LNCAP (cell line): Measurements from ENCODE around the gene AMBN.

Source experiments
- CTCF ChIP-seq: fragments of 450-650 bp; IDR thresholded peaks from 2 replicates; pipeline ENCODE4 v1.5.1; 2017; ENCODE audit warnings: mild to moderate bottlenecking

Gene AMBN

GRCh38 chr4:70628444-70628843, 36.4 kb downstream of the AMBN start, which contains the start of gene ENAM:
TSS of gene ENAM (plus strand) at chr4:70628744. CDS start at chr4:70629501, 757 bp downstream.
- no peak for TF ChIP-seq CTCF

- TF ChIP-seq CTCF = no peak
These were observed 37.5 kb downstream of the AMBN start for GRCh38 chr4:70629469-70630090.

- TF ChIP-seq CTCF = no peak
These were observed 38.1 kb downstream of the AMBN start for GRCh38 chr4:70630162-70630561.

- no peak for TF ChIP-seq CTCF
These were observed 40.0 kb downstream of the AMBN start for GRCh38 chr4:70632028-70632427.

- no peak for TF ChIP-seq CTCF
These were observed 42.4 kb downstream of the AMBN start for GRCh38 chr4:70634482-70634881.

- no peak for TF ChIP-seq CTCF
These were observed 45.3 kb downstream of the AMBN start for GRCh38 chr4:70637239-70637913.

GRCh38 chr4:70640192-70640591, 48.1 kb downstream of the AMBN start:
- TF ChIP-seq CTCF = no peak
